CD4-positive, alpha-beta T cell (primary cell): ENCODE data around the gene LPO. TPM values are rescaled to one million over a fixed set of nuclear protein-coding genes. Genes with fewer than 3 reads are reported as not detected.

Source experiments
- ATAC-seq: fragments of 200-7000 bp; cut with Tn5 transposase; one replicate; pipeline ENCODE4 v1.10.0; 2022; ENCODE audit warnings: mild to moderate bottlenecking; ENCODE audit not compliant: poor library complexity
- CTCF ChIA-PET: fragments of 350-600 bp; sonication (Branson Sonifier 250); formaldehyde crosslinking; loops from one replicate; lab custom pipeline; 2021; ENCODE audit warnings: antibody characterized with exemption, inconsistent platforms; lab: Charles Lee
- POLR2A ChIA-PET: fragments of 350-600 bp; sonication (Branson Sonifier 250); formaldehyde crosslinking; loops from one replicate; lab custom pipeline; 2021; ENCODE audit warnings: antibody characterized with exemption, inconsistent platforms; lab: Charles Lee
- DNase-seq, 14 experiments: peaks; one replicate each; pipeline ENCODE4 v3.0.0-alpha.2; 2013 to 2020; ENCODE audit warnings: mixed read lengths in 2 of 14
- H3K27ac ChIP-seq, 2 donors: one replicate each; pipeline versions ENCODE4 v1.5.1 to v1.7.0; 2013; ENCODE audit warnings: low read length in 2 of 2, low read depth in 1 of 2, mild to moderate bottlenecking in 1 of 2
- H3K27me3 ChIP-seq, 2 experiments: 1 replicate in 1 of 2; 2 replicates in 1 of 2; pipeline versions ENCODE4 v1.6.1 to v1.7.0; 2013; ENCODE audit warnings: low read length in 2 of 2, control low read depth in 1 of 2, mild to moderate bottlenecking in 1 of 2, moderate library complexity in 1 of 2; ENCODE audit not compliant: insufficient read depth in 2 of 2, control insufficient read depth in 1 of 2
- H3K36me3 ChIP-seq: one replicate; pipeline ENCODE4 v1.6.1; 2013; ENCODE audit warnings: low read length, control low read depth; ENCODE audit not compliant: insufficient read depth
- H3K4me1 ChIP-seq: one replicate; pipeline ENCODE4 v1.6.1; 2013; ENCODE audit warnings: low read length, control low read depth; ENCODE audit not compliant: insufficient read depth
- H3K4me3 ChIP-seq: one replicate; pipeline ENCODE4 v1.5.1; 2013; ENCODE audit warnings: mild to moderate bottlenecking, low read length, moderate library complexity
- H3K9me3 ChIP-seq, 2 experiments: 1 replicate in 1 of 2; 2 replicates in 1 of 2; pipeline versions ENCODE4 v1.6.1 to v1.7.0; 2013; ENCODE audit warnings: low read length in 2 of 2, mild to moderate bottlenecking in 2 of 2, control low read depth in 1 of 2, moderate library complexity in 1 of 2; ENCODE audit not compliant: control insufficient read depth in 1 of 2, insufficient read depth in 1 of 2
- H3K27ac Mint-ChIP-seq: one replicate; pipeline ENCODE4 v1.8.0; 2020; ENCODE audit warnings: mixed read lengths
- H3K27me3 Mint-ChIP-seq: one replicate; pipeline ENCODE4 v1.8.0; 2021; ENCODE audit warnings: mixed read lengths
- H3K36me3 Mint-ChIP-seq: one replicate; pipeline ENCODE4 v1.8.0; 2021; ENCODE audit warnings: low read depth, mixed read lengths
- H3K4me1 Mint-ChIP-seq: one replicate; pipeline ENCODE4 v1.8.0; 2021; ENCODE audit warnings: low read depth, mixed read lengths
- H3K4me3 Mint-ChIP-seq: one replicate; pipeline ENCODE4 v1.8.0; 2020; ENCODE audit warnings: mild to moderate bottlenecking, mixed read lengths
- H3K9me3 Mint-ChIP-seq: one replicate; pipeline ENCODE4 v1.8.0; 2020; ENCODE audit warnings: mixed read lengths
- CTCF ChIP-seq: fragments of 200-600 bp; IDR thresholded peaks from one replicate; pipeline ENCODE4 v1.8.0; 2022; ENCODE audit warnings: antibody characterized with exemption, mild to moderate bottlenecking
- intact Hi-C, 2 experiments: fragments of 100-400 bp; cut with DNase I in 1 of 2; cut with micrococcal nuclease in 1 of 2; formaldehyde crosslinking; loops; one replicate each; pipeline versions ENCODE4 v1.15.1 to v1.9.0; 2023 to 2025; cut with DNase I, micrococcal nuclease
- total RNA-seq, 174 experiments: library from RNA in 2 of 174; stranded (reverse) in 2 of 174; gene quantifications; one replicate each; pipeline ENCODE4 v1.2.3 and lab custom pipeline; 2021 to 2026

LPO gene
- total RNA-seq, 2 experiments from 2014 or later: not detected

GRCh38 chr17:58284613-58285421 lies 46.4 kb downstream of the LPO start:
- intact Hi-C loops: no loop called here
- H3K9me3 ChIP-seq: no peaks in the 10 kb centered on the region
- Mint-ChIP-seq H3K36me3 (no peaks in the 10 kb centered on the region), H3K27me3 (peaks cover 19% of the 10 kb centered on the region), H3K27ac (no peak overlapping the region), H3K4me3 (no peak overlapping the region), H3K4me1 (peaks cover under 1% of the 10 kb centered on the region), H3K9me3 (no peaks in the 10 kb centered on the region)
- H3K4me1 ChIP-seq: peaks cover 1% of the 10 kb centered on the region
- no peak for TF ChIP-seq CTCF
- POLR2A ChIA-PET: no interaction called here
- no peak overlapping the region for H3K27ac ChIP-seq
- no peak for ATAC-seq
- CTCF ChIA-PET: no interaction called here
- H3K4me3 ChIP-seq: no peak overlapping the region
- peaks cover 0 to 4% of the 10 kb centered on the region in 2 experiments for H3K27me3 ChIP-seq
- DNase-seq: no peak
- no peaks in the 10 kb centered on the region for H3K36me3 ChIP-seq

- intact Hi-C loops: no loop called here
- Mint-ChIP-seq H3K27me3 (peaks cover 18% of the 10 kb centered on the region), H3K4me1 (no peaks in the 10 kb centered on the region), H3K27ac (no peak overlapping the region), H3K4me3 (no peak overlapping the region), H3K36me3 (no peaks in the 10 kb centered on the region), H3K9me3 (no peaks in the 10 kb centered on the region)
- no peak for DNase-seq
- ChIA-PET POLR2A (no interaction called here), CTCF (no interaction called here)
- Histone ChIP-seq H3K27ac (no peak overlapping the region), H3K4me1 (no peaks in the 10 kb centered on the region), H3K4me3 (no peak overlapping the region), H3K36me3 (no peaks in the 10 kb centered on the region), H3K9me3 (no peaks in the 10 kb centered on the region), H3K27me3 (peaks cover 0 to 4% of the 10 kb centered on the region in 2 experiments)
- no peak for TF ChIP-seq CTCF
- ATAC-seq: no peak
Measured at GRCh38 chr17:58285422-58285810, 47.0 kb downstream of the LPO start.

GRCh38 chr17:58289869-58290268 lies 51.5 kb downstream of the LPO start:
- ChIA-PET POLR2A (no interaction called here), CTCF (interaction anchor here (1.3 kb wide), 1 partner anchor 40 kb away, joined by 3 read pairs; no protein-coding TSS in a partner anchor)
- Mint-ChIP-seq H3K36me3 (no peaks in the 10 kb centered on the region), H3K9me3 (no peaks in the 10 kb centered on the region), H3K4me1 (no peaks in the 10 kb centered on the region), H3K27ac (no peak overlapping the region), H3K4me3 (no peak overlapping the region), H3K27me3 (peaks cover 11% of the 10 kb centered on the region)
- DNase-seq: no peak
- ATAC-seq: no peak
- intact Hi-C loops: no loop called here
- H3K9me3 ChIP-seq: peaks cover 4% of the 10 kb centered on the region in 2 experiments
- H3K27ac ChIP-seq: no peak overlapping the region
- no peak overlapping the region for H3K4me3 ChIP-seq
- TF ChIP-seq CTCF: no peak
- H3K36me3 ChIP-seq: no peaks in the 10 kb centered on the region
- H3K27me3 ChIP-seq: peaks cover 0 to 2% of the 10 kb centered on the region in 2 experiments
- no peaks in the 10 kb centered on the region for H3K4me1 ChIP-seq
